Right atrium auricular region (tissue), 2 donors: ENCODE measurements around the gene OSTF1. TPM values are rescaled to one million over a fixed set of nuclear protein-coding genes. Genes with fewer than 3 reads are reported as not detected.

Experiments used
- DNase-seq: peaks from one replicate; pipeline ENCODE4 v3.0.0-alpha.2; 2019; ENCODE audit warnings: low spot score
- H3K27ac ChIP-seq, 2 donors: fragments of 200-600 bp; sonication (generic); 1 replicate in 1 of 2; 2 replicates in 1 of 2; pipeline ENCODE4 v1.5.1; 2016 to 2019
- H3K27me3 ChIP-seq, 2 donors: fragments of 200-600 bp; sonication (generic); one replicate each; pipeline versions ENCODE4 v1.5.1 to v1.6.0; 2017 to 2019
- H3K36me3 ChIP-seq: fragments of 200-600 bp; sonication (generic); one replicate; pipeline ENCODE4 v1.5.1; 2016
- H3K4me1 ChIP-seq, 2 donors: fragments of 200-600 bp; sonication (generic); one replicate each; pipeline versions ENCODE4 v1.5.1 to v1.6.0; 2017 to 2019
- H3K4me3 ChIP-seq, 2 donors: fragments of 200-600 bp; sonication (generic); 1 replicate in 1 of 2; 2 replicates in 1 of 2; pipeline ENCODE4 v1.5.1; 2017 to 2019; ENCODE audit warnings: mild to moderate bottlenecking in 1 of 2, moderate library complexity in 1 of 2
- H3K9me3 ChIP-seq, 2 donors: fragments of 200-600 bp; sonication (generic); one replicate each; pipeline ENCODE4 v1.5.1; 2019
- CTCF ChIP-seq, 2 donors: fragments of 200-600 bp; sonication (generic); IDR thresholded peaks; one replicate each; pipeline ENCODE4 v1.5.1; 2019; ENCODE audit warnings: antibody characterized with exemption in 2 of 2
- total RNA-seq, 2 donors: library from RNA; depleted of rRNA; stranded (reverse); fragments of >200 nt; gene quantifications; one replicate each; pipeline ENCODE4 v1.1.0, GENCODE V29; 2016

OSTF1 gene
- total RNA-seq, 2 donors from 2014 or later = 14.5 to 17.7 TPM

- Histone ChIP-seq H3K4me3 (no peak overlapping the region), H3K27me3 (no peaks in the 10 kb centered on the region), H3K4me1 (no peaks in the 10 kb centered on the region), H3K27ac (no peak overlapping the region), H3K36me3 (peaks cover 28% of the 10 kb centered on the region), H3K9me3 (no peaks in the 10 kb centered on the region)
- TF ChIP-seq CTCF (IDR thresholded peaks at IDR 0.05) = no peak
- DNase-seq = no peak
Measured at GRCh38 chr9:75131700-75132099, 43.4 kb downstream of the OSTF1 start.

DNA sequence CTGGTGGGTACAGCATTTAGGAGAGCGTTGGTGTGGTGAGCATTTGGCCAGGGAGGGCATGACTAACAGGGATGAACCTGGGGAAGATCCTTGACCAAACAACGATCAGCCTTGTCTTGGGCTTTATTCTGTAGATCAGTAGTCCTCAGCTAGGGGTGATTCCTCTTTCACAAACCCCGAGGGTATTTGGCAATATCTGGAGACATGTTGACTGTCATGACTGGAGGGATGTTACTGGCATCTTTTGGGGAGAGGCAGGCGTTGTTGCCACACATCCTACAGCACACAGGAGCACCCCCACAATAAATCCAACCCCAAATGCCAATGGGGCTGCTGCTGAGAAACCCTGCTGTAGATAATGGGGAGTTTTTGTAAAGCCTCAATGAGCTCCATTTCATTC, 43.9 kb downstream of the OSTF1 start:
- Histone ChIP-seq H3K9me3 (no peaks in the 10 kb centered on the region), H3K27ac (no peak overlapping the region), H3K4me3 (no peak overlapping the region), H3K36me3 (peaks cover 29% of the 10 kb centered on the region), H3K4me1 (no peaks in the 10 kb centered on the region), H3K27me3 (no peaks in the 10 kb centered on the region)
- TF ChIP-seq CTCF (IDR thresholded peaks at IDR 0.05) = no peak
- DNase-seq = no peak

GRCh38 chr9:75133396-75133795, 45.1 kb downstream of the OSTF1 start:
- no peak for TF ChIP-seq CTCF (IDR thresholded peaks at IDR 0.05)
- Histone ChIP-seq H3K4me3 (no peak overlapping the region), H3K4me1 (no peaks in the 10 kb centered on the region), H3K9me3 (no peaks in the 10 kb centered on the region), H3K27me3 (no peaks in the 10 kb centered on the region), H3K36me3 (peaks cover 35% of the 10 kb centered on the region), H3K27ac (no peak overlapping the region)
- DNase-seq = no peak

GRCh38 chr9:75134495-75134894, 46.2 kb downstream of the OSTF1 start:
- Histone ChIP-seq H3K27me3 (no peaks in the 10 kb centered on the region), H3K36me3 (peaks cover 35% of the 10 kb centered on the region), H3K9me3 (no peaks in the 10 kb centered on the region), H3K27ac (no peak overlapping the region), H3K4me1 (no peaks in the 10 kb centered on the region), H3K4me3 (no peak overlapping the region)
- no peak for TF ChIP-seq CTCF (IDR thresholded peaks at IDR 0.05)
- no peak for DNase-seq

DNA sequence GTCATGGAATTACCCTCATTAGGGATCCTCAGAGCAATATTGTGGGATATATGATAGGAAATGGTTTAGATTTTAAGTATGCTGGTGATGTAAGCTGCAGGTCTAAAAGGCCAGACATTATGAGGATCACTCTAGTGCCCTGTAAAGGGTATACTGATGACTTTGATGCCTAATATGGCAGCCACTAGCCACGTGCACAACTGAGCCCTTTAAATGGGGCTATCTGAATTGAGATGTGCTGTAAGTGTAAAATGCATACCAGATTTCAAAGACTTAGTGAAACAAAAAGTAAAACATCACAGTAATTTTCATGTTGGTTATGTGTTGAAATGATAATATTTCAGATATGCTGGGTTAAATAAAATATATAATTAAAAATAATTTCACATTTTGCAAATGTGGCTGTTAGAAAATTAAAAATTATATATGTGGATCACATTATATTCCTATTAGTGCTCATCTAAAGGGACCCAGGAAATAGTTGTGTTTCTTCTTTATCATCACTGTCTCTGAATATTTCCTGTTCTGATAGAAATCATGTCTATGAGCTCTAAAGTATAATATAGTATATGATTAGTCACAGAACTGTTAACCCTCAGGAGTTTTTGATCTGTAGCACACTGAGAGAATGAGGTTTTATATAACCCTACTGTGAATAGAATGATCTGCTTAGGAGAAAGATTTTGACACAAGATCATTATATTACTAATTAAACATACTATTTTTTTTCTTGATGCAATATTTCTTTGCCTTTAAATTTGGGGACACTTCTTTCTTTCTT, 50.1 kb downstream of the OSTF1 start:
- no peak overlapping the region for H3K4me3 ChIP-seq
- H3K4me1 ChIP-seq = no peaks in the 10 kb centered on the region
- no peak for DNase-seq
- TF ChIP-seq CTCF (IDR thresholded peaks at IDR 0.05) = no peak
- H3K9me3 ChIP-seq = no peaks in the 10 kb centered on the region
- H3K27me3 ChIP-seq = no peaks in the 10 kb centered on the region
- peaks cover 29% of the 10 kb centered on the region for H3K36me3 ChIP-seq
- H3K27ac ChIP-seq = no peak overlapping the region

DNA sequence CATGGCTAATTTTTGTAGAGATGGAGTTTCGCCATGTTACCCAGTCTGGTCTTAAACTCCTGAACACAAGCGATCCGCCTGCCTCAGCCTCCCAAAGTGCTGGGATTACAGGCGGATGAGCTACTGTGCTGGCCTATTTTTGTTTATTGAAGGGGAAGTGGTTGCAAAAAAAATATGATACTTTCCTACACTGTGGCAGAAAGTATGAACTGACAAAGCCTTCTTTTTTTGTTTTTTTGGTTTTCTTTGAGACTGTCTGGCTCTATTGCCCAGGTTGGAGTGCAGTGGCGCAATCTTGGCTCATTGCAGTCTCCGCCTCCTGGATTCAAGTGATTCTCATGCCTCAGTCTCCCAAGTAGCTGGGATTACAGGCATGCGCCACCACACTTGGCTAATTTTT, 50.9 kb downstream of the OSTF1 start:
- Histone ChIP-seq H3K9me3 (no peaks in the 10 kb centered on the region), H3K27ac (no peak overlapping the region), H3K36me3 (peaks cover 33% of the 10 kb centered on the region), H3K27me3 (no peaks in the 10 kb centered on the region), H3K4me1 (no peaks in the 10 kb centered on the region), H3K4me3 (no peak overlapping the region)
- TF ChIP-seq CTCF (IDR thresholded peaks at IDR 0.05) = no peak
- no peak for DNase-seq
